Sciatic nerve (tissue), 2 donors: ENCODE results near the gene TULP1. TPM values are rescaled to one million over a fixed set of nuclear protein-coding genes. Genes with fewer than 3 reads are reported as not detected.

Experiments
- ATAC-seq: fragments of 200-7000 bp; cut with Tn5 transposase; one replicate; pipeline ENCODE4 v1.9.1; 2020; ENCODE audit warnings: mild to moderate bottlenecking, moderate library complexity
- DNase-seq: peaks from one replicate; pipeline ENCODE4 v3.0.0-alpha.2; 2020; ENCODE audit warnings: low spot score
- intact Hi-C: fragments of 100-400 bp; cut with DNase I; formaldehyde crosslinking; loops from one replicate; pipeline ENCODE4 v1.14.2; 2022
- total RNA-seq: library from RNA; stranded (reverse); fragmentation: NEBNext Ultra II Directional; extraction: Animal tissue kit (Norgen Biotek cat#: 25700); gene quantifications from one replicate; pipeline ENCODE4 v1.2.1, GENCODE V29; 2021
- donor health status: DM: no; HTN: no; CAD: no.
- donor health status: DM: no; HTN: no; CAD: no.

TULP1 gene
- total RNA-seq, 1 donor from 2014 or later = not detected

DNA sequence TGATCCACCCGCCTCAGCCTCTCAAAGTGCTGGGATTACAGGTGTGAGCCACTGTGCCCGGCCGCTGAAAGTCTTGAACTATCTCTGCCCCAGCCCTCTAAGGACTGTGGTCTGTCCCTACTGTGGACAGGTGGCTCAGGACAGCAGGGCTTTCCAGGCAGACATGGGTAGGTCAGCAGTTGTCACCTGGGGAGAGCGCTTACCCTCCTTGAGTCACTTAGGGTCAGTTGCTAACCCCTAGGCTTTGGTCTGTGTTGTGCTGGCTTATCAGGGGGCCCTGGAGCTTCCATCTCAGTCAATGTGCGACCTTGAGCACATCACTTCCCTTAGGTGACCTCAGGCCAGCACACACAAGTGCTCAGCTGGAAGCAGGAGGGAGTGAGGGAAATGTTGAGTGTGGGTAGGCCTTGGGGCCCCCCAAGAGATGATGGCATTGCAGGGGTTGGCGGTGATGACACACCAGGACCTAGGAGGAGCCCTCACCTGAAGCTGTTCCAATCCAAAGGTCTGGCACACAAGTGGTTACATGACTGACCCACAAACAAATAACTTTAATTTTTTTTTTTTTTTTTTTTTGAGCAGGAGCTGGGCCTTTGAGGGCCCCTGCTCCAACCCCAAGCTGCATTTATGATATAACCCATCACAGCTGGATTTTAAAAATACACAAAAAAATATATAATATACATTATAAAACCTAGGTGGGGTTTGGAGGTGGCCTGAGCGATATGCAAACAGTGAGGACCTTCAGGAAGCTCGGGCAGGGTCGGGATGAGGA lies 39.4 kb downstream of the TULP1 start:
- intact Hi-C loops = no loop called here
- DNase-seq = no peak
- ATAC-seq = no peak

DNA sequence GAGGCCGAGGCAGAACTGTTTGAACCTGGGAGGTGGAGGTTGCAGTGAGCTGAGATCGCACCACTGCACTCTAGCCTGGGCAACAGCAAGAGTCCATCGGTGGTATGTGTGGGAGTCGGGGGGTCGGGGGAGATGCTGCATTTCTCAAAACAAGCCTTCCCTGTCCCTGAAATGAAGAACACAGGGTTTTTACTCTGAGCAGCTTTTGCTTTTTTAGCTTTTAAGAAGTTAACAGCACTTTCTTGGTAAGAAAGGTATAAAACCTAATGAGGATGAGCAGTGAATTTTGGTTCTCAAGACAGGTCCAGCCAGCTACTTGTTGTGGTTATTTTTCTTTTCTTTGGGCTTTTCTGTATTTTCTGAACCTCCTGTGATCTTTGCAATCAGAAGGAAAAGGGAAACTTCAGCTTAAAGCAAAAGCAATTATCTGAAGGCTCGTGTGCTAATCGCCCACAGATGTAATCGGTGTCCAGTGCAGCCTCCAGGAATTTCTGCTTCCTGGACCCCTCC lies 40.8 kb downstream of the TULP1 start:
- ATAC-seq = no peak
- intact Hi-C loops = no loop called here
- DNase-seq = no peak

DNA sequence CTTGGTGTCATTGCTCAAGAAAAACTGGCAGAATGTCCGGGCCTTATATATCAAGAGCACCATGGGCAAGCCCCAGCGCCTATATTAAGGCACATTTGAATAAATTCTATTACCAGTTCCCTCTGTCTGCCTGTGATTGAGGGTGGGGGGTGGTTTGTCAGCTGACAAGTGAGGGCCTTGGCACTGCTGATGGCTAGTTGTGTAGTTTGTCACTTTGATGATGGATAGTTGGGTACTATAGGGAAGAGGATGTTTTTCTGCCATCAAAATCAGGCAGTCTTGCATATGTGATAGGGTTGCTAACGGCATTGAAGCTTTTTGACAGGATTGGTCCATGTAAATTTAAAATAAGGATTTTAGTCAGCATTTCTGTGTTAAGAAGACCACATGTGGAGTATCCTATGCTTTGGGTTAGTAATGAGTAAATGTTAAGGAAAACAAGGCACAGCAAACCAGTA lies 42.0 kb downstream of the TULP1 start:
- ATAC-seq (no peak), DNase-seq (no peak)
- intact Hi-C loops = no loop called here

DNA sequence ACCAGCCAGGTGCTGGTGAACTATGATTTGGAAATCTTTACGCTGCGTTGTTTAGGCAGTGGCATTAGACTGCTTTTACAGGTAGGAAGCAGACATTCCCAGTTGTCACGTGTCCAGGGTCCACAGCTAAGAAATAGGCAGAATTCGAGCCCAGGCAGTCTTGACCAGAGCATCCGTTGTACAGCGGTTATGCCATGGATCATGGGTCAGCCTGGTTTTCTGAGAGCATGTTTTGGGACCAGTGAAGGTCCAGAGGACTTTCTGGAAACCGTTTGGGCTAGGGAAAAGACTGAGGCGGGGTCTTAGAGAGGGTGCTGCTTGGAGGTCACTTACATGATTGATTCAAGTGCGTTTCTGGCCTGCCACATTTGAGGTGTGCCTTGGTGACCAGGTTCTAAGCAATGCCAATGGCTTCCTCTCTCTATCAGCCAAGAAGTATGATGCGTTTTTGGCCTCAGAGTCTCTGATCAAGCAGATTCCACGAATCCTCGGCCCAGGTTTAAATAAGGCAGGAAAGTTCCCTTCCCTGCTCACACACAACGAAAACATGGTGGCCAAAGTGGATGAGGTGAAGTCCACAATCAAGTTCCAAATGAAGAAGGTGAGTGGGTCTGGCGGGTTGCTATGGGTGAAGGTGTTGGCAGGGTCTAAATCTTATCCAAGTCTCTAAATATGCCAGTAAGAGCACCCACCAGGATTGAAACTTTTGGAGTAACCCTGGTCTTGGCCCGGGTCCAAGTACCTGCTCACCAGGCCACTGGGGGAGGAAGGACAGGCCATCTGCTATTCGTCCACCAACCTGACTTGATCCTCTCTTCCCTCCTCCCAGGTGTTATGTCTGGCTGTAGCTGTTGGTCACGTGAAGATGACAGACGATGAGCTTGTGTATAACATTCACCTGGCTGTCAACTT lies 42.7 kb downstream of the TULP1 start:
- DNase-seq (no peak), ATAC-seq (no peak)
- intact Hi-C loops = no loop called here

DNA sequence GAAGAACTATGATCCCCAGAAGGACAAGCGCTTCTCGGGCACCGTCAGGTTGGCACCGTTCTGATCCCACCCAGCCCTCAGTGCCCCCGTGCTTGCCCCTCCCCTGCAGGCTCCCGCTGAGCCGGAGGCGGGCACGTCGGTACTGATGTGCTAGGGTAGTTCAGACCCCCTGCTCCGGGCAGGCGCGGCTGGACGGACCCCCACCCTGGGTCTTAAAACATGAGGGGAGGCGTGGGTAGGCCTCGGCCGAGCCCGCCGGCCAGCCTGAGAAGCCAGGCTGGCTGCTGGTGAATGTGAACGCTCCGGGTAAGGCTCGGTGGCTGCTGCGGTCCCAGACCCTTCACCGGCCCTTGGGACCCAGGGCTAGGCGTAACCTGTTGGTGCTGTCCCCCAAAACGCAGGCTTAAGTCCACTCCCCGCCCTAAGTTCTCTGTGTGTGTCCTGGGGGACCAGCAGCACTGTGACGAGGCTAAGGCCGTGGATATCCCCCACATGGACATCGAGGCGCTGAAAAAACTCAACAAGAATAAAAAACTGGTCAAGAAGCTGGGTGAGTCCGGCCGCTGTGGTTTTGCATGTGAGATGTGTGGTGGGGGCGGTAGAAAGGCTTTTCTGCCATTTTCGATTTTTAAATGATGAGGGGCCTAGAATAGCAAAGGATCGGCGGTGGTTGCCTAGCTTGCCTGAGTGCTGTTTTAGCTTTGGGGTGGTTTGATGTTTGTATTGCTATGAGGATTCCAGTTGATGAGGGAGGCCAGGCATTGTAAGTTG lies 43.5 kb downstream of the TULP1 start:
- peak; percentile 14 for ATAC-seq
- intact Hi-C loops = no loop called here

DNA sequence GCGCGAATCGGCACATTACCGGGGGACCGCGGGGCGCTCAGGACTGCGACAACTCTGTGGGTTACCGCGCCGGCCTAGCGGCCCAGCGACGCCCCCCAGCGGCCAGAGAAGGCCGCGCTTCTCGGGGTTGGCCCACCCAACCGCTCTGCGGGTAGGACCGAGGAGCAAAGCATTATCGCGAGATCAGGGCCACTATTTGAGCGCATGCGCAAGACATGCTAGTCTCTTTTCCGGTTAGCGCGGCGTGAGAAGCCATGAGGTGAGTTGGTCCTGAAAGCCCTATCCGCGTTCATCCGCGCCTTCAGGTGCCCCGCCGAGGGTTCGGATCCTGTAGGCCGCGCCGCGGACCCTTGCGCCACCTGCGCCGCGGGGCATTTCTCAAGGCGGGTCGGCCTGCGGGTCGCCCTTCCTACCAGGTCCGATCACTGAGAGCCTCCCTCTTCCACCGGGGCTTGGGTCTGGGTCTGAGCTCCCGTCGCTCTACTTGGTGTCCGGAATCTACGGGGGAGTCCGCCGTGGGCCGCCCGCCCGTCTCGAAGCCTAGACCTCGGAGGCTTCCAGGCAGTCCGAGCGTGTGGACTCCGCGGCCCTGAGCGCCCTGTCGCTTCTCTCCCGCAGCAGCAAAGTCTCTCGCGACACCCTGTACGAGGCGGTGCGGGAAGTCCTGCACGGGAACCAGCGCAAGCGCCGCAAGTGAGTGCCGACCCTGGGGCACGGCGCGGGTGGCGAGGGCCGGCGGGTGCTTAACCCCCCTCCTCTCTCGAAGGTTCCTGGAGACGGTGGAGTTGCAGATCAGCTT lies 44.3 kb downstream of the TULP1 start, which contains the start of gene RPL10A:
Gene RPL10A (plus strand): TSS at position 221 of the 799 bp plus-strand sequence. CDS start 34 bp downstream, at position 255.
- peak; percentile 95 for ATAC-seq
- intact Hi-C loops = no loop called here

More for the DNA sequence above, 43.5 kb downstream of the TULP1 start:
- no peak for DNase-seq

DNA sequence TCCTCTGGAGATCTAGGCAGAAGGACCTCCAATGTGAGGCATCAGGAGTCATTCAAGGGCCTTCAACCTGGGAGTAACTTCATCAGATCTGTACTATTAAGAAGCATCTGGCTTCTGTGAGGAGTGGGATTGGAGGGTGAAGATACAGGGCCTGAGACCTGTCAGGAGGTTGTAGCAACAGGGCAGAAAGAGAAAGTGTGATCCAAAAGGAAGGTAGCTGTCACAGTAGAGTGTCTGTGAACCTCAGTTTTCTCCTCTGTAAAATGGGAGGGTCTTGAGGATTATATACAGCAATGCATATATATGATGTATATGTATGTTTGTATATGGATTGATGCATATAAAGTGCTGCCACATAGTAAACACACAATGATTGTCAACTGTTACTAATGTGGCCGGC lies 47.0 kb downstream of the TULP1 start:
- ATAC-seq (no peak), DNase-seq (no peak)
- intact Hi-C loops = no loop called here

More for the DNA sequence above, 44.3 kb downstream of the TULP1 start, which contains the start of gene RPL10A:
- peak; percentile 98 for DNase-seq

DNA sequence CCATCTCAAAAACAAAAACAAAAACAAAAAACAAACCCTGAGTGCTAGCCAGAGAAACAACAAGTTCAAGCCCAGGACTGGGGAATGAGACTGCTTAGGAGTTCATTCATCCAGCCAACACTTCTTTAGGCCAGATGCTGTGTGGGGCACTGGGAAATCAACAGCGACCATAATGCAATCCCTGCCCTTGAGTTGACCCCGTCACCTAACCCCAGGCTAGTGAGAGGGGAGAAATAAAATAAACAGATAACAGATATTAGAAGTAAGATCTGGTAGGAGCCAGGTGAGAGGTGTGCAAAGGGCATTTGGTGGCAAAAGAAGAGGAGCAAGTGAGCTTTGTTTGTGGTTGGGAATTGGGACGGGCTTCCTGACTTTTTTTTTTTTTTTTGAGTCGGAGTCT lies 49.4 kb downstream of the TULP1 start:
- intact Hi-C loops = no loop called here
- no peak for ATAC-seq
- no peak for DNase-seq

DNA sequence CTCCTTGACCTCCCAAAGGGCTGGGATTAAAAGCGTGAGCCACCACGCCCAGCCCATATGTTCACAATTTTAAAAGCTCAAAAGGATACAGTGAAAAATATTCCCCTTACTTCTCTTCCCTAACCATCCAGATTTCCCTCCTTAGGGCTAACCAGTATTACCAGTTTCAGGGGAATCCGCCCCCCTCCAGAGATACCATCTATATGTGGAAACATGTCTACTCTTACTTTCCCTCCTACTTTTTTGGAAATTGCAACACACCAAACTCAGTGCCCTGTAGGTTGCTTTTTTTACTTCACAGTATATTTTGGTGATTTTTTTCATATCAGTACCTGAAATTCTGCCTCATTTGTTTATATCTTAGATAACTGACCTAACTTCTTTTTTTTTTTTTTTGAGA lies 51.4 kb downstream of the TULP1 start:
- intact Hi-C loops = no loop called here
- ATAC-seq (no peak), DNase-seq (no peak)

DNA sequence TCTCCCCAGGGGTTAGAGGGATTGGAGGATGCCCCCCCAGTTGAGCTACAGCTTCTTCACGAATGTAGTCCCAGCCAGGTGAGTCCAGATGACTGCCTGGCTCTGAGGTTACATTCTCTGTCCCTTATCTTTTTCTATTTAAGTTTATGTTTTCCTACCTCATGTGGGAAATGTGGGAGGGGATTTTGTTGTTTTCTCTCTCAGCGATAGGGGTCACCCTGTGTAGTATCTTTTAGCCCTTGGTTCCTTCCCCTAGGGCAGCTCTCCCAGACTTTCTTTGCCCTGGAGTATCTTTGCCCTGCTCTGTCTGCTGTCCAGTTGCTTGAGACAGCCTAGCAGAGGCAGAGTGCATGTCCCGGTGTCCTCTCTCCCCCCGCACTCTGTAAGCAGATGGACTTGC lies 54.8 kb downstream of the TULP1 start:
- ATAC-seq (no peak), DNase-seq (no peak)
- intact Hi-C loops = no loop called here

DNA sequence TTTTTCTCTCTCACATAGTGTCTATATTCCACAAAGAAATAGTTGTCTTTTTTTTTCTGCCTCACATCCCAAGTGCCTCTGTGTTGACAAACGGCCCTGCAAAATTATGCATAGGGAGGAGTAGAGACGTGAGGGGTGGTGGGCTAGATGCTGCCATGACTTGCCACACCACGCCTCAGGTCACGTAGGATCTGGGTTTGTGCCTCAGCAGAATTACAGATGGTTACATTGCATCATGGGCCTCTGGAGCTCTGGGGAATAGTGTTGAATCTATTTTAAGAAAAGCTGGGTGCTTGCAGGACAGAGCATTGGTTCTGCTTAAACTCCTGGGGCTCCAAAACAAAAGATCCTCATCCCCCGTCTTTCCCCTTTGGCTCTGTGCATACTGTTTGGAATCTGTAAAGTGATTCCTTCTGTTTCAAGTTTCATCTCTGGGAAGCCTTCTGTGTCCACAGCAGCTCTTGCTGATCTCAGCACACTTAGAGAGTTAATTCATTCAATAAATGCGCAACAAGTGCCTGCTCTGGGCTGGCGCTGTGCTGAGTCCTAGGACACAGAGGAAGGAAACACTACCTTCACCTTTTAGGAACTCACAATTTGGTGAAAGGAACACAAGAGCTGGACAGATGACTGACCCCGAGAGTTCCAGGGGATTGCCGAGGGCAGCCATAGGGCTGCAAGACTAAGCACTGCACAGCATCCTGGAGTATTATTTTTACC lies 58.1 kb downstream of the TULP1 start:
- no peak for ATAC-seq
- no peak for DNase-seq
- intact Hi-C loops = no loop called here

DNA sequence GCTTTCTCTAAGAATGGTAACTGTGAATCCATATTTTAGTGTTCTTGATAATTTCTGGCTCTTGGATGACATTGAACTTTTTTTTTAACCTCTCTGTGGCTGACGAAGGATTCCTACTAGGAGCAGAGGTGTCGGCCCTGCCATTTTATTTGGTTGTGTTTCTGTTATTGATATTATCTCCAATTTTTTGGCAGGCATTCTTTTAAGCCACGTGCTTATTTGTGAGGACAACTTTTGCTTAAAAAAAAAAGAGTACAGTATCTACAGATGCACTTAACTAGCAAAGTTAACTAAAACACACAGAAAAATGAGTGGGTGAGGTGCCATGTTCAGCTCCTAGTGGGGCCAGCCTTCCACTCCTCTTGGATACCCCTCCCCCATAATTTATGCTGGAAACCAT lies 59.5 kb downstream of the TULP1 start:
- ATAC-seq = no peak
- intact Hi-C loops = no loop called here
- no peak for DNase-seq

DNA sequence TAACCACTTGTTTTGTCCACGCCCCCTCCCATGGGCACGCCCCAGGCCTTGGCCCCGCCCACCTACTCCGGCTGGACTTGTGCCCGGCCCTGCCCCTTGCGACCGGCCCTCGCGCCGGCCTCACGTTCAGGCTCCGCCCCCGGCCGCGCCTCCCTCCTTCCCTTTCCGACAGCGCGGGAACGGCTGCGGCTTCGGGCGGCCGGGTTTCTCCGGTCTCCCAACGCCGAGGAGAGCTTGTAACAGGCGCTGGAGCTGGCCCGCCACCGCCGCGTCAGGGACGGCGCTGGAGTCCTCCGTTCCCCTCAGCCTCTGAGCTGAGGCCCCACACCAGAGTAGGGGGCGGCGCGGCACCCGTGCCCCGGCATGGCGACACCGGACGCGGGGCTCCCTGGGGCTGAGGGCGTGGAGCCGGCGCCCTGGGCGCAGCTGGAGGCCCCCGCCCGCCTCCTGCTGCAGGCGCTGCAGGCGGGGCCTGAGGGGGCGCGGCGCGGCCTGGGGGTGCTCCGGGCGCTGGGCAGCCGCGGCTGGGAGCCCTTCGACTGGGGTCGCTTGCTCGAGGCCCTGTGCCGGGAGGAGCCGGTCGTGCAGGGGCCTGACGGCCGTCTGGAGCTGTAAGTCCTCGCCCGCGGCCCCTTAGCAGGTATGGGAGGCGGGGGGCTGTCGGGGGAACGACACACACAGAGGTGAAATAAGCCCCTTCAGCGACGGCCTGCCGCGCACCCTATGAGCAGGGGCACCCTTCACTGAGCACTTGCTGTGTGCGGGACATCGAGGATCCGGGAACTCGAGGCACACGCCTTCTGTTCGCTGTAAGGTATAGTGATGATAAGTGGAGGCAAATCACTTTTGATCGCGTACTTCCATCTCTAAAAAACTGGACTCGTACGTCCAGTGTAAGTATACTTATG lies 60.3 kb downstream of the TULP1 start, which contains the start of gene FANCE:
Gene FANCE (plus strand): TSS at position 156 of the 908 bp plus-strand sequence. CDS start 208 bp downstream, at position 364.
- ATAC-seq = peak; percentile 96
- intact Hi-C loops = no loop called here

DNA sequence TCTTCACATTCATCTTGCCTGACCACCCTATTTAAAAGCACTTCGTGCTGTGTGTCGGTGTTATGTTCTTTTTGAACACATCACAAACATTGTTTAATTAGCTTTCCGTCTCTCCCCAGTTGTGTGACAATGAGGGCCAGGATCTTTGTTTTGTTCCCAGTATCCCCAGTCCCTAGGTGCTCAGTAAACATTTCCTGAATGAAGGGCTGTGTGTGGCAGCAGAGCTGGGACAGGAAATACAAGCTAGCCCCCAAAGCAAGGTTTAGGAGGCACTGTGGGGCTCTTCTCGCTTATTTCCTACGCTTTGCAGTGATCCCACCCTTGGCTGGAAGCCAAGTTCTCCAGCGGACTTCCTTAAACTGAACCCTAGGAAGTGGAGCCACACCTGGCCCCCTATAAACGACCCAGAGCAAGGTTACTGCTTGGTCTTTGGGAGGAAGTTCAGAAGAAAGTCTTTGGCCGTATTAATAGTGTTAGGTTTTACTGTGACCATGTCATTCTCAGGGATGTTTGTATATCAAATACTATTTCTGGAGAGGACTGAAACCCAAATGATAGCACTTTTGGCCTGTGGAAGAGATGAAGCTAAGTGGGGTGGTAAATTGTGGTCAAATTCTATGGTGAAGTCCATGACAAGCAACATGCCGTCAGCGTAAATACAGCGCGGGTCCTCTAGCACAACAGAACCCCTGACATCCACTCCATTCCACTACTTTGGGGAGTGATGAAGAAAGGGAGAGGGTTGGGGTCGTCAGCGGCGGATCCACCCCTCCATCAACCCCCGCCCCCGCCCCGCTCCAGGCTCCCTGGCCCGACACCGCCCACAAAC lies 61.1 kb downstream of the TULP1 start:
- intact Hi-C loops = no loop called here
- no peak for DNase-seq
- peak; percentile 3 for ATAC-seq

More for the DNA sequence above, 60.3 kb downstream of the TULP1 start, which contains the start of gene FANCE:
- DNase-seq = peak; percentile 98

DNA sequence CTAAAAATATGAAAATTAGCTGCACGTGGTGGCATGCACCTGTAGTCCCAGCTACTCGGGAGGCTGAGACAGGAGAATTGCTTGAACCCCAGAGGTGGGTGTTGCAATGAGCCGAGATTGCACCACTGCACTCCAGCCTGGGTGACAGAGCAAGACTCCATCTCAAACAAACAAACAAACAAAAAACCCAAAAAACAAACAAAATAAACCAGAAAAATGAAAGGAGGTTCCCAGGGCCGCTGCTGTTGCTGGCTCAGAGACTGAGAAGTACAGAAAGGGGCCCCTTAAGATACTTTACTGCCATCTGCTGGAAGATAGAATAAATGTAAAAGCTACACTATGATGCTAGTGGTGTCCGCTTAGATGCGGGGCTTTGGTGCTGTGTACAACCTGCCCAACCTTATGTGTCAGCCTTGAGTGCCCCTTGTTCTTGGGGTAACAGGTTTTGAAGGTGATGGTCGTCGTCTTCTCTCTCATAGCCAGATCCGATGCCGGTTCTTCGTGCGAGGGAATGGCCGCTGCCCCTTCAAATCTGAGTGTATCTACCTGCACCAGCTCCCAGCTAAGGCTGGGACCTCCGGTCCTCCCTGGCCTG lies 63.3 kb downstream of the TULP1 start:
- intact Hi-C loops = no loop called here
- no peak for DNase-seq
- peak; percentile 77 for ATAC-seq
